ENCODE data around the gene SLIT3. TPM values are rescaled to one million over a fixed set of nuclear protein-coding genes. Genes with fewer than 3 reads are reported as not detected.

SLIT3 gene
- total RNA-seq, 2 experiments from 2014 or later = not detected

- Mint-ChIP-seq H3K9me3 (no peaks in the 10 kb centered on the region), H3K36me3 (ENCODE audit: low read depth) (no peaks in the 10 kb centered on the region), H3K4me3 (no peak overlapping the region), H3K27ac (no peak overlapping the region), H3K27me3 (peaks cover 8% of the 10 kb centered on the region), H3K4me1 (ENCODE audit: low read depth) (no peaks in the 10 kb centered on the region)
- H3K9me3 ChIP-seq (ENCODE audit: control insufficient read depth in 1 of 2, insufficient read depth in 1 of 2, low read length in 2 of 2) = no peaks in the 10 kb centered on the region
- TF ChIP-seq CTCF (IDR thresholded peaks at IDR 0.05) = no peak
- no peak overlapping the region for H3K27ac ChIP-seq (ENCODE audit: low read depth in 1 of 2, low read length in 2 of 2)
- POLR2A ChIA-PET = no interaction called here
- no peak for DNase-seq
- H3K4me1 ChIP-seq (ENCODE audit: insufficient read depth, low read length) = no peaks in the 10 kb centered on the region
- H3K36me3 ChIP-seq (ENCODE audit: insufficient read depth, low read length) = no peaks in the 10 kb centered on the region
- H3K27me3 ChIP-seq (ENCODE audit: control insufficient read depth in 1 of 2, insufficient read depth in 2 of 2, low read length in 2 of 2) = no peaks in the 10 kb centered on the region
- no peak overlapping the region for H3K4me3 ChIP-seq (ENCODE audit: low read length)
- intact Hi-C loops (cut with DNase I, micrococcal nuclease) = no loop called here
- CTCF ChIA-PET = no interaction called here
- ATAC-seq (ENCODE audit: poor library complexity) = no peak
Observed at GRCh38 chr5:168654211-168654721, 646.7 kb downstream of the SLIT3 start.

GRCh38 chr5:168653626-168654025 lies 647.3 kb downstream of the SLIT3 start:
- peaks cover 6% of the 10 kb centered on the region for H3K27me3 Mint-ChIP-seq
- H3K27me3 ChIP-seq (ENCODE audit: control insufficient read depth in 1 of 2, insufficient read depth in 2 of 2, low read length in 2 of 2) = no peaks in the 10 kb centered on the region
- no peaks in the 10 kb centered on the region for H3K36me3 Mint-ChIP-seq (ENCODE audit: low read depth)
- intact Hi-C loops (cut with DNase I, micrococcal nuclease) = no loop called here
- H3K27ac ChIP-seq (ENCODE audit: low read depth in 1 of 2, low read length in 2 of 2) = no peak overlapping the region
- no peak overlapping the region for H3K27ac Mint-ChIP-seq
- H3K4me3 ChIP-seq (ENCODE audit: low read length) = no peak overlapping the region
- POLR2A ChIA-PET = no interaction called here
- H3K4me1 ChIP-seq (ENCODE audit: insufficient read depth, low read length) = no peaks in the 10 kb centered on the region
- TF ChIP-seq CTCF (IDR thresholded peaks at IDR 0.05) = no peak
- H3K9me3 ChIP-seq (ENCODE audit: control insufficient read depth in 1 of 2, insufficient read depth in 1 of 2, low read length in 2 of 2) = no peaks in the 10 kb centered on the region
- H3K4me1 Mint-ChIP-seq (ENCODE audit: low read depth) = no peaks in the 10 kb centered on the region
- no peak for ATAC-seq (ENCODE audit: poor library complexity)
- no peak overlapping the region for H3K4me3 Mint-ChIP-seq
- no peaks in the 10 kb centered on the region for H3K9me3 Mint-ChIP-seq
- no peak for DNase-seq
- no peaks in the 10 kb centered on the region for H3K36me3 ChIP-seq (ENCODE audit: insufficient read depth, low read length)
- CTCF ChIA-PET = no interaction called here

GRCh38 chr5:168651648-168652047 lies 649.3 kb downstream of the SLIT3 start:
- Mint-ChIP-seq H3K4me1 (ENCODE audit: low read depth) (no peaks in the 10 kb centered on the region), H3K36me3 (ENCODE audit: low read depth) (no peaks in the 10 kb centered on the region), H3K27me3 (peaks cover 4% of the 10 kb centered on the region), H3K9me3 (no peaks in the 10 kb centered on the region), H3K27ac (no peak overlapping the region), H3K4me3 (no peak overlapping the region)
- ChIA-PET CTCF (no interaction called here), POLR2A (no interaction called here)
- no peak overlapping the region for H3K4me3 ChIP-seq (ENCODE audit: low read length)
- ATAC-seq (ENCODE audit: poor library complexity) (no peak), DNase-seq (no peak)
- no peak overlapping the region for H3K27ac ChIP-seq (ENCODE audit: low read depth in 1 of 2, low read length in 2 of 2)
- TF ChIP-seq CTCF (IDR thresholded peaks at IDR 0.05) = no peak
- intact Hi-C loops (cut with DNase I, micrococcal nuclease) = no loop called here
- no peaks in the 10 kb centered on the region for H3K9me3 ChIP-seq (ENCODE audit: control insufficient read depth in 1 of 2, insufficient read depth in 1 of 2, low read length in 2 of 2)
- H3K36me3 ChIP-seq (ENCODE audit: insufficient read depth, low read length) = no peaks in the 10 kb centered on the region
- peaks cover 0 to under 1% of the 10 kb centered on the region in 2 experiments for H3K27me3 ChIP-seq (ENCODE audit: control insufficient read depth in 1 of 2, insufficient read depth in 2 of 2, low read length in 2 of 2)
- H3K4me1 ChIP-seq (ENCODE audit: insufficient read depth, low read length) = no peaks in the 10 kb centered on the region
